ENCODE data around the gene FSCN2. TPM values are rescaled to one million over a fixed set of nuclear protein-coding genes. Genes with fewer than 3 reads are reported as not detected.

FSCN2 gene
- polyA plus RNA-seq, 1 of the 3 experiments (the other 2 are of a cell fraction) = 2.1 TPM

- peaks cover 41% of the 10 kb centered on the region for H3K79me2 ChIP-seq (ENCODE audit: insufficient read depth)
- no peak overlapping the region for H3K27ac ChIP-seq (ENCODE audit: low read depth in 2 of 2, low read length in 1 of 2)
- ChIA-PET CTCF (interaction anchor here (1.3 to 3.3 kb wide), 3 partner anchors 13 to 110 kb away, joined by 6 to 24 read pairs (median 11); no protein-coding TSS in a partner anchor), POLR2A (interaction anchor here (0.5 kb wide), 1 partner anchor 16 kb away, joined by 3 read pairs; no protein-coding TSS in a partner anchor)
- H2AFZ ChIP-seq (ENCODE audit: low read depth) = no peak overlapping the region
- H3K4me2 ChIP-seq = no peak overlapping the region; the same call in 1 of the 2 replicates
- WGBS (ENCODE audit: low lambda C conversion rate) = 100% methylated on average over 4 of the region's 15 CpGs
- H3K9me3 ChIP-seq = no peaks in the 10 kb centered on the region
- no peaks in the 10 kb centered on the region for H3K9me2 ChIP-seq
- DNase-seq = no peak
- peaks cover 29 to 46% of the 10 kb centered on the region in 2 experiments for H3K36me3 ChIP-seq (replicated peaks in 1 of 2; ENCODE audit: control insufficient read depth in 1 of 2, insufficient read depth in 2 of 2, low read length in 1 of 2)
- no peak overlapping the region for H3K4me3 ChIP-seq (ENCODE audit: low read depth in 2 of 2, low read length in 1 of 2)
- H3K9ac ChIP-seq = no peak overlapping the region
- H3K27me3 ChIP-seq (ENCODE audit: insufficient read depth) = no peaks in the 10 kb centered on the region
- H3F3A ChIP-seq (replicated peaks; ENCODE audit: insufficient read depth) = peaks cover 27% of the 10 kb centered on the region
- peaks cover 9 to 26% of the 10 kb centered on the region in 2 experiments; a peak in 2 of 4 replicates for H3K4me1 ChIP-seq (ENCODE audit: control insufficient read depth in 1 of 2, insufficient read depth in 2 of 2, low read depth in 1 of 2, low read length in 1 of 2)
- H4K20me1 ChIP-seq (ENCODE audit: insufficient read depth) = peaks cover 12% of the 10 kb centered on the region; the same call in 1 of the 2 replicates
- TF ChIP-seq TEAD4 (IDR thresholded peaks at IDR 0.05; ENCODE audit: borderline replicate concordance, insufficient read depth) = no peak
- TF ChIP-seq, protein P1, sequence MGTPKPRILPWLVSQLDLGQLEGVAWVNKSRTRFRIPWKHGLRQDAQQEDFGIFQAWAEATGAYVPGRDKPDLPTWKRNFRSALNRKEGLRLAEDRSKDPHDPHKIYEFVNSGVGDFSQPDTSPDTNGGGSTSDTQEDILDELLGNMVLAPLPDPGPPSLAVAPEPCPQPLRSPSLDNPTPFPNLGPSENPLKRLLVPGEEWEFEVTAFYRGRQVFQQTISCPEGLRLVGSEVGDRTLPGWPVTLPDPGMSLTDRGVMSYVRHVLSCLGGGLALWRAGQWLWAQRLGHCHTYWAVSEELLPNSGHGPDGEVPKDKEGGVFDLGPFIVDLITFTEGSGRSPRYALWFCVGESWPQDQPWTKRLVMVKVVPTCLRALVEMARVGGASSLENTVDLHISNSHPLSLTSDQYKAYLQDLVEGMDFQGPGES (IDR thresholded peaks at IDR 0.05; ENCODE audit: low read depth, low read length) = no peak
- TF ChIP-seq FOXM1 (IDR thresholded peaks at IDR 0.05; ENCODE audit: low read depth) = no peak
- no peak for TF ChIP-seq EP300 (IDR thresholded peaks at IDR 0.05; ENCODE audit: borderline replicate concordance in 1 of 2, low read depth in 1 of 2, low read length in 1 of 2)
- no peak for TF ChIP-seq TAF1 (IDR thresholded peaks at IDR 0.05; ENCODE audit: borderline replicate concordance, low read depth, low read length)
- TF ChIP-seq, protein P2, sequence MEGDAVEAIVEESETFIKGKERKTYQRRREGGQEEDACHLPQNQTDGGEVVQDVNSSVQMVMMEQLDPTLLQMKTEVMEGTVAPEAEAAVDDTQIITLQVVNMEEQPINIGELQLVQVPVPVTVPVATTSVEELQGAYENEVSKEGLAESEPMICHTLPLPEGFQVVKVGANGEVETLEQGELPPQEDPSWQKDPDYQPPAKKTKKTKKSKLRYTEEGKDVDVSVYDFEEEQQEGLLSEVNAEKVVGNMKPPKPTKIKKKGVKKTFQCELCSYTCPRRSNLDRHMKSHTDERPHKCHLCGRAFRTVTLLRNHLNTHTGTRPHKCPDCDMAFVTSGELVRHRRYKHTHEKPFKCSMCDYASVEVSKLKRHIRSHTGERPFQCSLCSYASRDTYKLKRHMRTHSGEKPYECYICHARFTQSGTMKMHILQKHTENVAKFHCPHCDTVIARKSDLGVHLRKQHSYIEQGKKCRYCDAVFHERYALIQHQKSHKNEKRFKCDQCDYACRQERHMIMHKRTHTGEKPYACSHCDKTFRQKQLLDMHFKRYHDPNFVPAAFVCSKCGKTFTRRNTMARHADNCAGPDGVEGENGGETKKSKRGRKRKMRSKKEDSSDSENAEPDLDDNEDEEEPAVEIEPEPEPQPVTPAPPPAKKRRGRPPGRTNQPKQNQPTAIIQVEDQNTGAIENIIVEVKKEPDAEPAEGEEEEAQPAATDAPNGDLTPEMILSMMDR (IDR thresholded peaks at IDR 0.05) = no peak
- no peak for TF ChIP-seq RFX5 (IDR thresholded peaks at IDR 0.05; ENCODE audit: low read length)
- TF ChIP-seq, protein P3, sequence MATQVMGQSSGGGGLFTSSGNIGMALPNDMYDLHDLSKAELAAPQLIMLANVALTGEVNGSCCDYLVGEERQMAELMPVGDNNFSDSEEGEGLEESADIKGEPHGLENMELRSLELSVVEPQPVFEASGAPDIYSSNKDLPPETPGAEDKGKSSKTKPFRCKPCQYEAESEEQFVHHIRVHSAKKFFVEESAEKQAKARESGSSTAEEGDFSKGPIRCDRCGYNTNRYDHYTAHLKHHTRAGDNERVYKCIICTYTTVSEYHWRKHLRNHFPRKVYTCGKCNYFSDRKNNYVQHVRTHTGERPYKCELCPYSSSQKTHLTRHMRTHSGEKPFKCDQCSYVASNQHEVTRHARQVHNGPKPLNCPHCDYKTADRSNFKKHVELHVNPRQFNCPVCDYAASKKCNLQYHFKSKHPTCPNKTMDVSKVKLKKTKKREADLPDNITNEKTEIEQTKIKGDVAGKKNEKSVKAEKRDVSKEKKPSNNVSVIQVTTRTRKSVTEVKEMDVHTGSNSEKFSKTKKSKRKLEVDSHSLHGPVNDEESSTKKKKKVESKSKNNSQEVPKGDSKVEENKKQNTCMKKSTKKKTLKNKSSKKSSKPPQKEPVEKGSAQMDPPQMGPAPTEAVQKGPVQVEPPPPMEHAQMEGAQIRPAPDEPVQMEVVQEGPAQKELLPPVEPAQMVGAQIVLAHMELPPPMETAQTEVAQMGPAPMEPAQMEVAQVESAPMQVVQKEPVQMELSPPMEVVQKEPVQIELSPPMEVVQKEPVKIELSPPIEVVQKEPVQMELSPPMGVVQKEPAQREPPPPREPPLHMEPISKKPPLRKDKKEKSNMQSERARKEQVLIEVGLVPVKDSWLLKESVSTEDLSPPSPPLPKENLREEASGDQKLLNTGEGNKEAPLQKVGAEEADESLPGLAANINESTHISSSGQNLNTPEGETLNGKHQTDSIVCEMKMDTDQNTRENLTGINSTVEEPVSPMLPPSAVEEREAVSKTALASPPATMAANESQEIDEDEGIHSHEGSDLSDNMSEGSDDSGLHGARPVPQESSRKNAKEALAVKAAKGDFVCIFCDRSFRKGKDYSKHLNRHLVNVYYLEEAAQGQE (IDR thresholded peaks at IDR 0.05; ENCODE audit: low read depth, low read length) = no peak
- TF ChIP-seq RAD21 (IDR thresholded peaks at IDR 0.05; ENCODE audit: low read length) = no peak
- no peak for TF ChIP-seq FOSL2 (IDR thresholded peaks at IDR 0.05; ENCODE audit: borderline replicate concordance, low read depth)
- TF ChIP-seq GABPA (IDR thresholded peaks at IDR 0.05; ENCODE audit: low read depth) = no peak
- no peak for TF ChIP-seq MEF2A (IDR thresholded peaks at IDR 0.05; ENCODE audit: borderline replicate concordance, low read depth)
- TF ChIP-seq SIN3A (IDR thresholded peaks at IDR 0.05; ENCODE audit: borderline replicate concordance, low read depth, low read length) = no peak
- no peak for TF ChIP-seq USF1 (IDR thresholded peaks at IDR 0.05; ENCODE audit: borderline replicate concordance, low read depth)
- no peak for TF ChIP-seq MXI1 (IDR thresholded peaks at IDR 0.05; ENCODE audit: low read depth, low read length)
Measured at GRCh38 chr17:81550285-81550684, 22.1 kb downstream of the FSCN2 start.

All from SK-N-SH (cell line).